NCI-H526 (cell line): ENCODE data around the gene GOLGA8B.
"Not testable (repeated sequence)": the region's sequence is repeated elsewhere in the genome, so short reads cannot be mapped to it uniquely, and the experiment has no call there.

Experiments used
- DNase-seq, 2 experiments: peaks; one replicate each; lab custom pipeline; 2025; lab: John Stamatoyannopoulos, UW

Gene GOLGA8B, protein sequence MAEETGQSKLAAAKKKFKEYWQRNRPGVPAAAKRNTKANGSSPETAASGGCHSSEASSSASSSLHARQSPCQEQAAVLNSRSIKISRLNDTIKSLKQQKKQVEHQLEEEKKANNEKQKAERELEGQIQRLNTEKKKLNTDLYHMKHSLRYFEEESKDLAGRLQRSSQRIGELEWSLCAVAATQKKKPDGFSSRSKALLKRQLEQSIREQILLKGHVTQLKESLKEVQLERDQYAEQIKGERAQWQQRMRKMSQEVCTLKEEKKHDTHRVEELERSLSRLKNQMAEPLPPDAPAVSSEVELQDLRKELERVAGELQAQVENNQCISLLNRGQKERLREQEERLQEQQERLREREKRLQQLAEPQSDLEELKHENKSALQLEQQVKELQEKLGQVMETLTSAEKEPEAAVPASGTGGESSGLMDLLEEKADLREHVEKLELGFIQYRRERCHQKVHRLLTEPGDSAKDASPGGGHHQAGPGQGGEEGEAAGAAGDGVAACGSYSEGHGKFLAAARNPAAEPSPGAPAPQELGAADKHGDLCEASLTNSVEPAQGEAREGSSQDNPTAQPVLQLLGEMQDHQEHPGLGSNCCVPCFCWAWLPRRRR

DNA sequence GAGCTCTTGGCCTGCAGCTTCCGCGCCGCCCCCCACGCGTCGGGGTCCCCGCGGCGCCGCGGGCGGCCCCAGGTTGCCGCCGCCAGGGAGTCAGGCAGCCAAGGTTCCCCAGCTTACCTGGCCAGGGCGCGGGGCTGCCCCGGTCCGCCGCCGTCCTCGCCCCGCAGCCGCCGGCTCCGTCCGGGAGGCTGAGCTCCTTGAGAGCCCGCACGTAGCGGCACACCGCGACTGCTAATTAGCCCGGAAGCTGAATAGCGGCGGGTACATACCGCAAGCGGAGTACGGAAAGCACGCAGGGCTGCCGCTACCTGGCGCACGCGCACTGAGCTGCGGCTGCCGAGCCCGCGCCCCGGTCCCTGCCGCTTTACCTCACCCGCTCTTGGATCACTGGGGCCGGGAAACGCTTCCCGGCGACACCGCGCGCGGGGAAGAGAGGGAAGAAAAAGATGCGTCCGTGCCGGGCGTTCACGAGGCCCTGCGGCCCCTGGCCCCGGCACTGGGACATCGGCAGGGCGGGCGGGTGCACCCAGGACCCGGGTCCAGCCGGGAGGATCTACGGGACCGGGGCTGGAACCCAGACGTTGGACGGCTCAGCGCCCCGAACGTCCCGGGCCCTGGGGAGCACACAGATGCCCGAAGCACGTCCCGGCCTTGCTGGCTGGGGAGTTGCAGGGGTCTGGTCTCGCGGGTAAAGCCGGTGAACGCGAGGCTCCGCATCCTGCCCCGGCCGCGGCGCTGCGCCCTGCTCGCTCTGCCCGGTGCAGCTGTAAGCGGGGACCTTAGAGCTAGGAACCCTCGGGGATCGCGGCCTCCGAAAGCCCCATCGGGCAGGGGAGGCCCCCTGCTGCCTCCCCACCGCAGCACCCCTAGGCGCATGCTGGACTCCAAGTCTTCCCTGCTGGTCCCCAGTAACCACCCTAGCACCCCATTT is at the start of gene GOLGA8B:
TSS of gene GOLGA8B (minus strand) at position 253 of the 931 bp plus-strand sequence. CDS start 47,739 bp downstream, outside the sequence.
- peak; percentile 7 to 82 for DNase-seq

DNA sequence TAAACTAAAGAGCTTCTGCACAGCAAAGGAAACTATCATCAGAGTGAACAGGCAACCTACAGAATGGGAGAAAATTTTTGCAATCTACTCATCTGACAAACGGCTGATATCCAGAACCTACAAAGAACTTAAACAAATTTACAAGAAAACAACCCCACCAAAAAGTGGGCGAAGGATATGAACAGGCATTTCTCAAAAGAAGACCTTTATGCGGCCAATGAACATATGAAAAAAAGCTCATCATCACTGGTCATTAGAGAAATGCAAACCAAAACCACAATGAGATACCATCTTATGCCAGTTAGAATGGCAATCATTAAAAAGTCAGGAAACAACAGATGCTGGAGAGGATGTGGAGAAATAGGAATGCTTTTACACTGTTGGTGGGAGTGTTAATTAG is 49.7 kb upstream of the GOLGA8B start:
- not testable (repeated sequence) for DNase-seq

DNA sequence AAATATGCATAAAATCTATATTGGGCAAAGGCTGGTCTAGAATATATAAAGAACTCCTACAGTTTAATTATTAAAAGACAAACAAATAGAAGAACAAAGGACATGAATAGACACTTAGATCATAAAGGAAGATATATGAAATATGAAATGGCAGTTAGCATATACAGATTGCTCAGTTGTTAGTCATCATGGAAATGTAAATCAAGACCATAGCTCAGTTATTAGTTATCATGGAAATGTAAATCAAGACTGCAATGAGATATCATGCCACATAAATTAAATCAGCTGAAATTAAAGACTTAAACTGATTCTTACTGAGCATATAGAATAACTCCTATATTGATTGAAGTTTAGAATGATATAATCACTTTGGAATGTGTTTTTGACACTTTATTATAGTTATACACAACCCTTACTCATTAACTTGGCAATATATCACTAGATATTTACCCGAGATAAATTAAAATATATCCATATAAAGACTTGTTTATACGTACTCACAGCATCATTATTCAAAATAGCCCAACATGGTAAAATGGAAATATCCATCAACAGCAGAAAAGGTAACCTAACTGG is 45.2 kb upstream of the GOLGA8B start:
- DNase-seq: no peak

DNA sequence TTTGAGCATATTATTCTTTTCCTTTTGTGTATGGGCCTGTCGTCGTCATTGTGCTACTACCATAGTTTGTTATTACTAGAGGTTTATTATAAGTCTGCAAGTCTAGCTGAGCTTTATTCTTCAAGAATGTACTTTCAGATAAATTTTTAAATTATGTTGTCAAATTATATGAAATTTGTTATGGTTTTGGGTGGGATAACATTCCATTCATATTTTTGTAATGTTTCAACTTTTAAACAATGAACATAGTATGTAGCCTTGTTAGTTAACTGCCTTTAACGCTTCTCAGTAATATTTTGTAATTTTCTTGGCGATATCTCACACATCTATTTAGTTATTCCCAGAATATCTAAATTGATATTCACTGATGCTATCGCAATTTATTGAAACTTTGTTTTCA is 41.6 kb upstream of the GOLGA8B start:
- no peak for DNase-seq

DNA sequence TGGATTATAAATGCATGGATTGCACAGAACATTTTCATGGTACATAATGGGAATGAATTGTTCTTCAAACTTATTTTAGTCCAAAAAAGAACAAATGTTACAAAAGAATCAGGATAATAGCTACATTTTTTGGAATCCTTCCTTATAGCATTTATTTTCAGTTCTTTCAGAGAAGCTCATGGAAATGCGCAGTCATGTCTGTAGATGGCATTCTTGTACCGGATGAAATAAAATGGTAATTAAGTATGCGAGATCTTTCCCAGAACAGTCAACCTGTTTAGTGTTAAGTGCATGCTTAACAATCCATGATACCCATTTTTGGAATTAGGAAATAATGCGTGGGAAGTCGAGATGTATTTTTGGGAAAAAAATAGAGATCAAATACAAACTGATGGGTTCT is 38.2 kb upstream of the GOLGA8B start:
- peak; percentile 12 to 49 for DNase-seq

DNA sequence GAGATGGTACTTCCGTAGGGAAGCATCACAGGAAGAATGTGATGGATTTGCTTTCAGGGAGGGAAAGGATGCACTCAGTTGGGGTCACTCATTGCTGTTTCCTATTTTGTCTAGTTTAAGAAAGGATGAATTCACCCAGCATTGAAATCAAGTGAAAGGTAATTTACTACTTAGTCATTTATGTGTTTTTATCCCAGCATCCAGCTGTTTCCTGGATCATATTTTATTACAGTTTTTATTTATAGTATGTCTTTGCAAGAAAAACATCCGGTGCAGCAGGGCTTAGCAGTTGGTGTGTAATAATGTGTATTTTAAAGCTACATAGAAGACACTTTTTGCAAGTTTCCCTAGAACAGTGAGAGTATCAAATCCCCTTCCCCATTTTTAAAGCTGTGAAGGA is 37.4 kb upstream of the GOLGA8B start:
- DNase-seq: no peak

DNA sequence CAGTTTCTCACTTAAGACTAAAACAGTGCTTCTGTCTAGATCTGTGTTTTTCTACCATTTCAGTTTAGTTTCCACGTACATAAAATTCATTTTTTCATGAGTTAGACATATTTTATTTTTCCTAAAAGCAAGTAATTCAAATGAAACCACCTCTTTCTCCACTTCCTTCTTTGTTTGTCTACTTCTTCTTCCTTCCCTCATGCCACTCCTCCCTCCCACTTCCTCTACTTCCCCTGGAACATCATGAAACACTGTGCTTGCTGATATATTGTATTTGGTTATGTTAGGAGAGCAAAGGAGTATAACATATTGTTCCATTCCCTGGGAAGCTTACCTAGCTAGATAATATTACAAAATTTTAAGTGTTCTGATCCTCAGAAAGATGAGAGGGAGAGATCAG is 36.7 kb upstream of the GOLGA8B start:
- DNase-seq: no peak

DNA sequence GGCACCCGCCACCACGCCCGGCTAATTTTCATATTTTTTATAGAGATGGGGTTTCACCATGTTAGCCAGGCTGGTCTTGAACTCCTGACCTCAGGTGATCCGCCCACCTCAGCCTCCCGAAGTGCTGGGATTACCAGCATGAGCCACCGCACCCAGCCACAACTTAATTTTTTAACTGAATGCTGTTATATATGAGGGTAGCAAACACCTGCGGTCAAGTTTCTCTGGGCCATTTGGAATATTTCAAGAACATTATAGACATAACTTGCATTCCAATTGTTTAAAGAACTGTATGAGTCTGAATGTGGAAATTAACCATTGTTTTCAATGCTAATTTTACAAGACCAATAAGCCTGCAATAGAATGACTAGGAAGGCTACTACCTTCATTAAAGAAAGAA is 35.7 kb upstream of the GOLGA8B start:
- DNase-seq: no peak

DNA sequence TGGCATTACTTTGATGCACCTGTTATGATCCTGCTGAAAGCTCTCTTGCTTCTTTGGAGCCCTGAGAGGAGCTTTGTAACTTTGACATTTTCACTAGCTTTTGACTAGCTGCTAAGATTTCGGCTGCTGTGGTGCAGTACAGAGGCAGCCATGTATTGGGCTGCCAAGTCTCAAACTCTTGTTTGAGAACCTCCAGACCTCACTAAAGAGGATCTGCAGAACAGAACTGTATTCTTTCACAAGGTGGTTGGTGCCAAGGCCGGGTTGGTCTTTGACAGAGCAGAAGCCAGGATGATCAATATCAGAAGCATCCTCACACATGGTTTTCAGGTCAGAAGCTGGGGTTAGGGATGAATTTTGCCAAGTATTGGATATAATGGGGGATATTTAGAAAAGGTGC is 34.6 kb upstream of the GOLGA8B start:
- DNase-seq: no peak

DNA sequence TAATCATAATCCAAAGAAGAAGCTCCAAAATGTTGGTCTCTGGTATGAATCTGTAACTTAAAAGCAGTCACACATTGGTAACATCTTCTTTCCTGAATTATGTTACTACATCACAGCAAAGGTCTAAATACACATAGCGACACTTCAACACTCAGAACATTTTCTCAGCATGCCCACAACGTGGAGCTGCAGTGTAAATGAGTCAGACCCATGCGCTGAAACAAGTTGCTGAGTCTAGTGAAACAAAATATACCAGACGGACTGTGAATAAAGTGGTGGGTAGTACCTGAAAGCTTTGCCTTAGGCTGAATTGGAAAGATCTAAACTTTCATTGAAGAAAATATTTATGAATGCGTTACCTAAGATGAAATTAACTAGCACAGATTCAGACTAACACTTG is 33.2 kb upstream of the GOLGA8B start:
- no peak for DNase-seq

DNA sequence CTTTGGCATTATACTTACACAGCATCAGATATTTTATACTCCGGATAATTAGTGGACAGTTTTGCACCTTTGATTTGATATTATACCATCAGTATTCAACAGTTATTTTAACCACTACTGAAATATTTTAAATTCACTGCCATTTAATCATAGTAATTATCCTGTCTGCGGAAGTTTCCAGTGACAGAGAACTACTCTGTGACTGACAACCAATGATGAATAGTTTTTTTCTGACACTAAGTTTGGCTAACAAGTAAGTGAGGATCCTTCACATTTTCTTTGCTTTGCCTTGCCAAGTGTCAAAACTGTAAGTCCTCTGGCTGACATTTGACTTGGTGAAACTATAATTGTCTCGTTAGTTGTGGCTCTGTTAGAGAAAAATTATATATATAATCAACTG is 30.5 kb upstream of the GOLGA8B start:
- DNase-seq: no peak

DNA sequence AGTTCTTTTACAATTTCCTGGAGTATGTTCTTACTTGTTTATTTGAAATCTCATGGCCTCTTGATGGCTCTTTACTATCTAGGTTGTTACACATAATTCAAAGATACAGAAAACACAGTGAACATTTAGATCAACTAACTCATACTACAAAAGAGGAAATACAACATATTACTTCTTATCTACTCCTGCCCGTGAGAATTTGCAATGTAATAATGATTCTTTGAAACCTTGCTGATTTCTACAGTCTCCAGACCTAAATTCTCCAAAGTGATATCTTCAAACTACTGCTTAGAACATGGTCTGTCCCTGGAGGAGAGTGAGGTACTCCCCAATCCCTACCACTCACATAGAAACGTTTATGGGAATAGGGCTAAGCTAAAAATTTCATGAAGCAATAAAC is 29.9 kb upstream of the GOLGA8B start:
- DNase-seq: no peak

DNA sequence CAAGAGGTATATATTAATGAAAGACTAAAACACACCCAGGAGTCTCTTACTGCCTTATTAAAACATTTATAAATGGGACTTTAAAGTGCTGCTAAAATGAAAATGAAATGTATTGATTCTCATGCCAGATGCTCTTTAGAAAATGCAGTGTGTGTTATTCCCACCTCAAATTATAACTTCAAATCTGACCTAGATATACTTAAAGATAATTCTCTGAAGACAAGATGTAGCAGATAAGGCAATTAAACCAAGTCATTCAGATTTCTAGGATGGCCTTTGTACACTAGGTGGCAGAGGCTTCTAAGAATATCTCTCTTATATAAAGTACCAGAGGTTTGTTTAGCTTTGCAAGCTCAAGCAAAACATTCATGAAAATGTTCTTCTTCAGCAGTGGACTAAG is 26.9 kb upstream of the GOLGA8B start:
- peak; percentile 3 to 19 for DNase-seq

DNA sequence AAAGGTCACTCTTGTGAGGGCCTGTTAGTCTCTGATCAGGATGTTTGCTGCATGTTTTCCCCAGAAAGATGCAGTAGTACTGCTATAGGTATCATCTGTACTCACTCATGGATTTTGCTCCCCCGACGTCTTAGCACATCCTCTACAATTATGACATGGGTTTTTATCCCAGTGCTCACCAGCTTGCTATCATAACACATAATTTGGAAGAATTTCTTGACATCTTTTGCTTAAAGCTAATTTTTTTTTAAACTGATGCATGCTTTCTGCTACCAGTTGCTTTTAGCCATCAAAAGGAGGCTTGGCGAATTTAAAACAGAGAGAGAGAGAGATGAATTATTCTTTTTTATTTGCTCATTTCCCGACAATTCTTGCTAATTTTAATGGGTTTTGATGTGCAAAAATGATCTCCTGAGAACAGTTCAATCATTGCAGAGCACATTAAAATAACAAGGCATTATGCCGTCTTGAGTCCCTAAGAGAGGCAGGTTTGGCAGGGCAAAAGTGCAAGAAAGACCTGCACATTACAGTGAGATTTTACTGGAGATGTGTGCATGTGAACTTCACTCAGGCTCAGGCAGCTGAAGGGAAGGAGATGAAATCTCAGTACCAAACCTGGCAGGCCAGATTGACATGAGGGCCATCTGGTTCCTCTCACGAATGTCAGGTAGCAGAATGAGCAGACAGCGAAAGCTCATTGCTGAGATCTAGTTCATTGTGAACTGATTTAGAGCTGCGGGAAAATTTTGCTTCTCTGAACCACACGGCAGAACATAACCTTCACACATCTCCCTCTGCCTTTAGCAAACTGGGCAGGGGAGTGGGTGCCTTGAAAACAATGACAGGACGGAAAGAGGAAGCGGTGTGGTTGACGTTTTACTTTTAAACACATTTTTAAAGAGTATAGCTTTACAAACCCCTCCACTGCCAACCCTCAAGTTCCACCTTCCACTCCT is 25.9 kb upstream of the GOLGA8B start:
- DNase-seq: no peak

DNA sequence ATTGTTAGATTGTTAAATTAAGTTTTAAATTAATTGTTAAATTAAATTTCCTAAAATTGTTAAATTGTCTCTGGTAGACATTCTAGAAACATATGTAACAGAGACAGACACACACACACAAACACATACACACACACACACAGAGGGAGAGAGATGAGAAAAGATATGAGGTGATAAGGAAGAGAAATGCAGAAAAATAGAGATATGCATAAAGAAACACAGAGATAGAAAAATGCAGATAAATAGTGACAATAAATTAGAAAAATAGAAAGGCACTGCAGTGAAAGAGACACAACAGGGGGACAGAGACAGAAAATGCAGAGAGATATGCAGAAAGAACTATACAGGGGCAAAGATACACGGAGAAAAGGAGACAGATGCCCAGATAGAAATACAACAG is 25.1 kb upstream of the GOLGA8B start:
- DNase-seq: no peak

DNA sequence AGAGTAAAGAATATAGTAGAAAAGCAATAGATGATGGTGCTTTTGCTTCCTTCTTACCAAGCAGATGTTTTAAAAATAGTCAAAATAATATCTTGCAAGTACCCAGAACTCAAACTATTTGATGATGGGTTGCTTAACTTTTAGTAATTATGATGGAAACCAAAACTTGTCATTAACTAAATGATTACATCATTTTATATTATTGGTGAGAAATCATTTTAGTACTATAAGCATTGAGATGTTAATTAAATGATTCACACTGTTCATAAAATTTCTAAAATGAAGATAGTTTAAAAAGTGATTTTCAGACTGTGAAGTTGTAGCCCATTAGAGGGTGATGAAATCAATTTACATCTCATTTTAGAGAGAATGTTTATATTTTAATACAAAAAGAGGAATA is 24.4 kb upstream of the GOLGA8B start:
- DNase-seq: no peak

DNA sequence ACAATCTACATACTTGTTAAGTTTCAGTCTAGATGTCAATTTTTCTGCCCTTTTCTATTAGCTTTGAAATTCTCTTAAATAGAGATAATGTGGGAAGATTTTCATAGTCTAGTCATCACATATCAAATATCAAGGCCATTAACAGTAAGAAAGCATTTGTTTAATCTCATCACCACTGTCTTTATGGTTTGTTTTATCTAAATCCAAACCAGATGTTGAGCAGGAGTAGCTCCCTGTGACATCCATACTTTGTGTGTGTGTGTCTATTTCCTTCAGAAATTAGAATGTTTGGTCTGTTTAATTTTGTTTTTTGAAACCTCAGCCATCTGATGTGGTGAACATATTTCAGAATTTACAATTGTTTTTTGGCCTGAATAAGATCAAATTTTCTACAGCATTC is 23.1 kb upstream of the GOLGA8B start:
- no peak for DNase-seq

DNA sequence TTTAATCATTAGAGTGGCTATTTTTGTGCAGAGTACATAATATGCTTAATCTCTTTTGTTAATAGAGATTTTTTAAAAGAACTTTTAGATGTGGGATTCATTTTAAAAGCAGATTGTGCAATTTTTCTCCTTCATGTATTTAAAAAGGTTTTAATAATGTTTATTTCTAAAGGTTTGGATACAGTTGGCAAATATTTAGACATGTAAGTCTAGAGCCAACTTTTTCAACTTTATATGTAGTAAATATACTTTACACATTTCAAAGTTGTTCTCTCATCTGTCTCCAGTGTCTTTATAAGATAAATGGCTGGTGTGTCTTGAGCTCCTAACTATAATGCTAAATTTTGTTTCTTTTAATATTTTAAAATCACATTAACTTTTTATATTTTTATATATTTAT is 22.7 kb upstream of the GOLGA8B start:
- DNase-seq: no peak

DNA sequence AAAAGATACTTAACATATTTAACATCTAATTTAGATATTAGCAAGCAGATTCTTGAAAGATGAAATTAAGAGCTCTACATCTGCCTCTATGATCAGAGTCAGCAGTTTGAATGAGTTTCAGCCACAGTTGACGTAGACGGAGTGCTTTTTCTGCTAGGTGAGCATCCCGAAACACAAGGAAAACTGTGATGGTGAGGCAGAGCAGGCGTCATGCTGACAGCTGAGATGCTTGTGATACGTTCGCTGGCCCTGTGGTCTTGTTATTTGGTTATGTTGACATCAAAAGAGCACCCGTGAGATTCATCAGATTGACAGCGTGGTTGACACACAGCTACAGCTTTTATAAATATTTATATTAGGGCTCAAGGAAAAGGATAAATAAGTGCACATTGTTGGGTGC is 19.6 kb upstream of the GOLGA8B start:
- DNase-seq: no peak

DNA sequence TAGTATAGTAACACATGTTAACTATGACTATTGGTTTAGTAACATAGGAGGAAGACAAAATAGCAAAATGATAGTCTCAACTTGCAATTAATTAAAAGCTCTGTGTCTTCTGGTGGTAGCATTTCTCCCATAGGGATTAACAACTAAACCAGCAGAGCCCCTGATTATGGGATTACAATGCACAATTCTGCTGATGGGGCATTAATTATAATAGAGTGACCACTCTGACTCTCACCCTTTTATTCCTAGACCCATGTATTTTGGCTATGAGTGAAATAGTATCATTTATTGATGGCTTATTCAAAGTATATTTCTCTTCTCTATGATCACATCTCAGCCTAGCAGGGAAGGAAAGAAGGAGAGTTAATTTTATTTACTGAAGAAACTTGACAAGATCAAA is 17.5 kb upstream of the GOLGA8B start:
- DNase-seq: no peak
